Measurements from ENCODE around the gene TINAGL1.

TINAGL1 gene

DNA sequence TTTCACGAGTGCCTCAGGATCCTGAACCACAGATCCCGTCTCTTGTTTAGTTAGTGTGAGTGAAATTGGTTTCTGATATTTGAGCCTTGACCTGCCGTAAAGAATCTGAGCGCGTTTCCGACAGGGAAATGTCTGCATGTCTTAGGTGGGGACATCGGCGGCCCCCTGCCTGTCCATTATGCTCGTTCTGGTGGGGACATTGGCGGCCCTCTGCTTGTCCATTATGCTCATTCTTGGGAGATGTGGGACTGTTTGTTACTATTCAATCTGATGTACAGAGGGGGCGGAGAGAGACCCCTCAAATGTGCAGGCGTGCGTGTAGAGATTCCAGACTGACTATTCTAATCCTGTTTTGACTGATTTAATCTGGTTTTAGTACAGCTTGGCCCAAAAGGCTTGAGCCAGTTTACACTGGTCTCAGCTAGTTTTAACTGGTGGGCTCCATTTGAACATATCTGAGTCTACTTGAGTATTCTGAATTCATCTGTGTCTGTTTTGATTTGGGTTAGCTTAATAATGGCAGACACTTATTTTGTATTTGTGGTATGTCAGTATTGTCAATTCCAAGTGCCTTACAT, 6.6 kb upstream of the TINAGL1 start:
- no peak for DNase-seq
- no peak overlapping the region for H3K27ac ChIP-seq
- TF ChIP-seq, protein P1, sequence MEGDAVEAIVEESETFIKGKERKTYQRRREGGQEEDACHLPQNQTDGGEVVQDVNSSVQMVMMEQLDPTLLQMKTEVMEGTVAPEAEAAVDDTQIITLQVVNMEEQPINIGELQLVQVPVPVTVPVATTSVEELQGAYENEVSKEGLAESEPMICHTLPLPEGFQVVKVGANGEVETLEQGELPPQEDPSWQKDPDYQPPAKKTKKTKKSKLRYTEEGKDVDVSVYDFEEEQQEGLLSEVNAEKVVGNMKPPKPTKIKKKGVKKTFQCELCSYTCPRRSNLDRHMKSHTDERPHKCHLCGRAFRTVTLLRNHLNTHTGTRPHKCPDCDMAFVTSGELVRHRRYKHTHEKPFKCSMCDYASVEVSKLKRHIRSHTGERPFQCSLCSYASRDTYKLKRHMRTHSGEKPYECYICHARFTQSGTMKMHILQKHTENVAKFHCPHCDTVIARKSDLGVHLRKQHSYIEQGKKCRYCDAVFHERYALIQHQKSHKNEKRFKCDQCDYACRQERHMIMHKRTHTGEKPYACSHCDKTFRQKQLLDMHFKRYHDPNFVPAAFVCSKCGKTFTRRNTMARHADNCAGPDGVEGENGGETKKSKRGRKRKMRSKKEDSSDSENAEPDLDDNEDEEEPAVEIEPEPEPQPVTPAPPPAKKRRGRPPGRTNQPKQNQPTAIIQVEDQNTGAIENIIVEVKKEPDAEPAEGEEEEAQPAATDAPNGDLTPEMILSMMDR (IDR thresholded peaks at IDR 0.05; ENCODE audit: low read depth, low read length, missing control alignments): no peak
- H3K4me3 ChIP-seq (ENCODE audit: low read depth, low read length): no peak overlapping the region
- H3K36me3 ChIP-seq (replicated peaks): no peaks in the 10 kb centered on the region
- in situ Hi-C loops (cut with HindIII; ENCODE audit: low pct_ligation_motif_present, low sequenced_read_pairs): no loop called here
- H3K27me3 ChIP-seq (replicated peaks): no peaks in the 10 kb centered on the region

DNA sequence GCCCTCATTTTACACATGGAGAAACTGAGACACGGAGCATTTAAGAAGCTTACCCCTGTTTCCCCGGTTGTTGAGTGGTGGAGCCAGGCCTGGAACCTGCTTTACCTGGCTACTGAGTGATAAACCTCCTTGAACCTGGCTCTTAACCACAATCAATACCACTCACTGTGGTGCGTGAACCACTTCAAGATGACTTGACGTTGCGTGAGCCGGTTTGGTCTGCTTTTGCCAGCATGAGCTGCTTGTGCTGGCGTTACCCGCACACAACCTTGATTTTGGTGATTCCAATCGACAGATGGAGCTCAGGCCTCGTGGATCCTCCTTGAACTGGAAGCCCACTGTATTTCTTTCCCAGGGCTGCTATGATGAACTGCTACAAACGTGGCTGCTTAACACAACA, 6.1 kb upstream of the TINAGL1 start:
- Histone ChIP-seq H3K4me3 (ENCODE audit: low read depth, low read length) (no peak overlapping the region), H3K36me3 (replicated peaks) (no peaks in the 10 kb centered on the region), H3K27ac (no peak overlapping the region), H3K27me3 (replicated peaks) (no peaks in the 10 kb centered on the region)
- TF ChIP-seq, protein P1 (IDR thresholded peaks at IDR 0.05; ENCODE audit: low read depth, low read length, missing control alignments): no peak
- DNase-seq: no peak
- in situ Hi-C loops (cut with HindIII; ENCODE audit: low pct_ligation_motif_present, low sequenced_read_pairs): no loop called here

DNA sequence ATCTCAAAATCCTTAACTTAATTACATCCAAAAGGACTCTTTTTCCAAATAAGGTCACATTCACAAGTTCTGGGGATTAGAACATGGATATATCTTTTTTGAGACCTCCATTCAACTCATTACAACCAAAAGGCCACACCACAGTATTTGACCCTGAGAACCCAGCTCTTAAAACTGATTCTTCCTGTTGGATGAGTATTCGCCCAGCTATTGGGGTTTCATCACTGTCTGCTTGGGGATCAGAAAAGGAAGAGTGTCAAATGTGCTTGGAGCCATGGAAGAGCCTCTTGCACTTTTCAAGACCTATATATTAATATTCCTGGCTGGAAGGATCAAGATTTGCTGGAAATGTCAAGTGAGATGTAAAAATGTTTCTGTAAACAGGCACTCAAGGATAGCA, 5.4 kb upstream of the TINAGL1 start:
- Histone ChIP-seq H3K27me3 (replicated peaks) (no peaks in the 10 kb centered on the region), H3K4me3 (ENCODE audit: low read depth, low read length) (no peak overlapping the region)
- in situ Hi-C loops (cut with HindIII; ENCODE audit: low pct_ligation_motif_present, low sequenced_read_pairs): no loop called here

DNA sequence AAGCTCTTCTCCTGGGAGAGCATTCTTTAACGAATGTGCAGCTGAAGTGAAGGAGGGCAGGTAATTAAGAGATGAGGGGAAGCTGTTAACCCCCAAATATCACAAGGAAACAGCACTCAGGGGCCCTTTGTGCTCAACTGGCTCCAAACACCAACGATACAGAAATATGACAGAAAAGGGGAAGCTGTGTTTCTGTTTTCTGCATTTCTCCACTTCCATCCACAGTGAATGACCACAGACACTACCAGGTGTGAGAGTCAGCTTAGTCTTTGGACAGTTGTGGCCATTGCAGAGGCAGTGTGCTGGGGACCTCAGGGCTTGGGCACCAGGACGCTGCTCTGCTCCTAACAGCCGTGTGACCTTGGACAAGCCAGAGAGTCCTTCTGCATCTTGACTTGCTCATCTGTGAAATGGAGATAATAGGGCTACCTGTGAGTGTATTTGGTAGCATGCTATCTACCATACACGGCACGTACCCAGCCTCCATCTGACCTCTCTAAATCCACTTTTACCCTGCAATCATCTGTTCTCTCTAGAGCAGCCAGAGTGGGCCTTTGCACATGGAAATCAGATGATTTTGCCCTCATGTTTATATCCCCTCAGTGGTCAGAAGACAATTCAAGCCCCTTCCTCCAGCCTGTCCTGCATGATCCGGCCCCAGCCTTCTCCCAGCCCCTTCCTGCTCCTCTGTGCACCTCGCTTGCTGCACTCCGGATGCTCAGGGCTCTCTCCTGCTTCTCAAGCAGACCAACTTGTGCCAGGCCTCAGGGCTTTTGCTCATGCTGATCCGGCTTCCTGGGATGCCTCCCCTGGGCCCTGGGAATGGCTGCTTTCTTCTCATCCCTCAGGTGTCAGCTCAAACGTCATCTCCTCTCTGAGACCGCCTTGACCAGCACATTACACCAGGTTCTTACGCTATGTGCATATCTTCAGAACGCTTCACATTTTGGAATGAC, 4.7 kb upstream of the TINAGL1 start:
- H3K36me3 ChIP-seq (replicated peaks): no peaks in the 10 kb centered on the region

More for the DNA sequence above, 5.4 kb upstream of the TINAGL1 start:
- Histone ChIP-seq H3K36me3 (replicated peaks) (no peaks in the 10 kb centered on the region), H3K27ac (no peak overlapping the region)
- TF ChIP-seq, protein P1 (IDR thresholded peaks at IDR 0.05; ENCODE audit: low read depth, low read length, missing control alignments): no peak
- no peak for DNase-seq

DNA sequence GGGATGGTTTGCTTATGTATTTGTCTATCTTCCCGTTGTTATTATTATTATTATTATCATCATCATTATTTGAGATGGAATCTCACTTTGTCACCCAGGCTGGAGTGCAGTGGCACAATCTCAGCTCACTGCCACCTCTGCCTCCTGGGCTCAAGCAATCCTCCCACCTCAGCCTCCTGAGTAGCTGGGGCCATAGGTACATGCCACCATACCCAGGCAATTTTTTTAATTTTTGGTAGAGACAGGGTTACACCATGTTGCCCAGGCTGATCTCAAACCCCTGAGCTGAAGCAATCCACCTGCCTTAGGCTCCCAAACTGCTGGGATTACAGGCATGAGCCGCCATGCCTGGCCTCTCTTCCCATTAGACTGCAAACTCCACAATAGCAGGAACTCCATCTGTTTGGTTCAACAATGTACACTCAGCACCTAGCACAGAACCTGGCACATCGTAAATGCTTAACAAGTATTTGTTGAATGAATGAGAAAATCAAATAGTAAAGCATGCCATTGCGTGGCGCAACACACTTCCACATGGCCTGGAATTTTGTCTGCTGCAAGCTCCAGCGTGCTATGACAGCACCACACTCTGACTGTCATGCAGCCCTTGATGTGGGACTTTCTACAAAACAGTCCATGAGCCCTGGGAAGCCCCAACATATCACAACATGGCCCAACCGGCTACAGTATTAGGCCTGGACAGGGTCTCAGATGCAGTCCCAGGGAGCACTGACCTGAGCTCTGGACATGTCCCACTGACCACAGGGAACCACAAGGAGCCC, 3.8 kb upstream of the TINAGL1 start:
- TF ChIP-seq, protein P1 (IDR thresholded peaks at IDR 0.05; ENCODE audit: low read depth, low read length, missing control alignments): no peak
- H3K27ac ChIP-seq: no peak overlapping the region
- no peak for DNase-seq
- no peak overlapping the region for H3K4me3 ChIP-seq (ENCODE audit: low read depth, low read length)
- no peaks in the 10 kb centered on the region for H3K36me3 ChIP-seq (replicated peaks)
- H3K27me3 ChIP-seq (replicated peaks): no peaks in the 10 kb centered on the region
- in situ Hi-C loops (cut with HindIII; ENCODE audit: low pct_ligation_motif_present, low sequenced_read_pairs): no loop called here

More for the DNA sequence above, 4.7 kb upstream of the TINAGL1 start:
- TF ChIP-seq, protein P1 (IDR thresholded peaks at IDR 0.05; ENCODE audit: low read depth, low read length, missing control alignments): no peak
- in situ Hi-C loops (cut with HindIII; ENCODE audit: low pct_ligation_motif_present, low sequenced_read_pairs): no loop called here
- no peak for DNase-seq
- Histone ChIP-seq H3K27ac (no peak overlapping the region), H3K27me3 (replicated peaks) (no peaks in the 10 kb centered on the region), H3K4me3 (ENCODE audit: low read depth, low read length) (no peak overlapping the region)

Measured in brain microvascular endothelial cell (primary cell).